ENCODE data around the gene A2ML1.
"Not testable (repeated sequence)": the region's sequence is repeated elsewhere in the genome, so short reads cannot be mapped to it uniquely, and the experiment has no call there.

DNA sequence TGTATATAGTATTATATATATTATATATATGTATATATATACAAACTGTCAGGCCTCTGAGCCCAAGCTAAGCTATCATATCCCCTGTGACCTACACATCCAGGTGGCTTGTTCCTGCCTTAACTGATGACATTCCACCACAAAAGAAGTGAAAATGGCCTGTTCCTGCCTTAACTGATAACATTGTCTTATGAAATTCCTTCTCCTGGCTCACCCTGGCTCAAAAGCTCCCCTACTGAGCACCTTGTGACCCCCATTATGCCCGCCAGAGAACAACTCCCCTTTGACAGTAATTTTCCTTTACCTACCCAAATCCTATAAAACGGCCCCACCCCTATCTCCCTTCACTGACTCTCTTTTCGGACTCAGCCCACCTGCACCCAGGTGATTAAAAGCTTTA, 17.6 kb upstream of the A2ML1 start:
- not testable (repeated sequence) for TF ChIP-seq EZH2 (IDR thresholded peaks at IDR 0.05; ENCODE audit: insufficient read depth, poor library complexity, severe bottlenecking); EZH2phosphoT487 (IDR thresholded peaks at IDR 0.05; ENCODE audit: insufficient read depth, low read depth)

Data from GM23248 (cell line).